HEK293T (cell line): ENCODE measurements around the gene ESYT2.

Source experiments
- BHLHE40 ChIP-seq: fragments of 450-650 bp; IDR thresholded peaks from 2 replicates; pipeline ENCODE4 v1.6.1; 2016; ENCODE audit warnings: mild to moderate bottlenecking, moderate library complexity, borderline replicate concordance
- FOXK2 ChIP-seq: fragments of 450-650 bp; IDR thresholded peaks from 2 replicates; pipeline ENCODE4 v1.6.1; 2016; ENCODE audit warnings: mild to moderate bottlenecking
- SP1 ChIP-seq: fragments of 450-650 bp; IDR thresholded peaks from 2 replicates; pipeline ENCODE4 v1.6.1; 2017
- SUZ12 ChIP-seq: fragments of 450-650 bp; IDR thresholded peaks from 2 replicates; pipeline ENCODE4 v1.6.1; 2016; ENCODE audit warnings: mild to moderate bottlenecking
- ZNF384 ChIP-seq: fragments of 450-650 bp; IDR thresholded peaks from 2 replicates; pipeline ENCODE4 v1.6.1; 2016

- no peak for TF ChIP-seq BHLHE40
- no peak for TF ChIP-seq FOXK2
- no peak for TF ChIP-seq SP1
- TF ChIP-seq ZNF384: no peak
- TF ChIP-seq SUZ12: no peak
Measured at GRCh38 chr7:158858592-158859503, 29.5 kb upstream of the ESYT2 start.
